GM12865 (cell line): Measurements from ENCODE around the gene MRPL39.

ENCODE experiments used
- DNase-seq: peaks from one replicate; pipeline ENCODE4 v3.0.0; 2010; ENCODE audit warnings: low read depth
- H3K4me3 ChIP-seq: 2 replicates; pipeline ENCODE4 v1.5.1; 2011; ENCODE audit warnings: mild to moderate bottlenecking, low read depth, low read length, control low read depth
- TF ChIP-seq, protein P1 (sequence below): IDR thresholded peaks from 2 replicates; pipeline ENCODE4 v1.5.1; 2011; ENCODE audit warnings: low read length, control low read depth, low read depth, inconsistent platforms; ENCODE audit not compliant: insufficient read depth; ENCODE audit errors: missing control alignments

The MRPL39 gene

DNA sequence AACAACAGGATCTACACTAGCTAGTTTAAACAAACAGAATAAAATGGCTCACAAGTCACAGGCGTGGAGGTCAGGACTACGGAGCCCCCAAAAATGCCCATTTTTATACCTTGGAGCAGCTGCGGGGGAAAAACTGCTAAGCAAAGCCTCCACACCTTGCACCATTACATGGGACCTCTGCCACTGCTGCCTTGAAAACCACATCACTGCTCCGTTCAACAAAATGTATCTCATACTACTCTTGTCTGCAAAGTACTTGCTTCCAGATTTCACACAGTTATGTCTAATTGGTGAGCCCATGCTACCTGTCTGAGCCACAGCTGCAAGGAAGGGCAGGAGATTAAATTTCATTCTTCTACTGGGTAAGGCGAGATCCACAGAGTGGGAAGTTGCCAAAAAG is 24.4 kb downstream of the MRPL39 start:
- H3K4me3 ChIP-seq: no peak overlapping the region
- TF ChIP-seq, protein P1, sequence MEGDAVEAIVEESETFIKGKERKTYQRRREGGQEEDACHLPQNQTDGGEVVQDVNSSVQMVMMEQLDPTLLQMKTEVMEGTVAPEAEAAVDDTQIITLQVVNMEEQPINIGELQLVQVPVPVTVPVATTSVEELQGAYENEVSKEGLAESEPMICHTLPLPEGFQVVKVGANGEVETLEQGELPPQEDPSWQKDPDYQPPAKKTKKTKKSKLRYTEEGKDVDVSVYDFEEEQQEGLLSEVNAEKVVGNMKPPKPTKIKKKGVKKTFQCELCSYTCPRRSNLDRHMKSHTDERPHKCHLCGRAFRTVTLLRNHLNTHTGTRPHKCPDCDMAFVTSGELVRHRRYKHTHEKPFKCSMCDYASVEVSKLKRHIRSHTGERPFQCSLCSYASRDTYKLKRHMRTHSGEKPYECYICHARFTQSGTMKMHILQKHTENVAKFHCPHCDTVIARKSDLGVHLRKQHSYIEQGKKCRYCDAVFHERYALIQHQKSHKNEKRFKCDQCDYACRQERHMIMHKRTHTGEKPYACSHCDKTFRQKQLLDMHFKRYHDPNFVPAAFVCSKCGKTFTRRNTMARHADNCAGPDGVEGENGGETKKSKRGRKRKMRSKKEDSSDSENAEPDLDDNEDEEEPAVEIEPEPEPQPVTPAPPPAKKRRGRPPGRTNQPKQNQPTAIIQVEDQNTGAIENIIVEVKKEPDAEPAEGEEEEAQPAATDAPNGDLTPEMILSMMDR: no peak
- DNase-seq: peak; percentile 35

DNA sequence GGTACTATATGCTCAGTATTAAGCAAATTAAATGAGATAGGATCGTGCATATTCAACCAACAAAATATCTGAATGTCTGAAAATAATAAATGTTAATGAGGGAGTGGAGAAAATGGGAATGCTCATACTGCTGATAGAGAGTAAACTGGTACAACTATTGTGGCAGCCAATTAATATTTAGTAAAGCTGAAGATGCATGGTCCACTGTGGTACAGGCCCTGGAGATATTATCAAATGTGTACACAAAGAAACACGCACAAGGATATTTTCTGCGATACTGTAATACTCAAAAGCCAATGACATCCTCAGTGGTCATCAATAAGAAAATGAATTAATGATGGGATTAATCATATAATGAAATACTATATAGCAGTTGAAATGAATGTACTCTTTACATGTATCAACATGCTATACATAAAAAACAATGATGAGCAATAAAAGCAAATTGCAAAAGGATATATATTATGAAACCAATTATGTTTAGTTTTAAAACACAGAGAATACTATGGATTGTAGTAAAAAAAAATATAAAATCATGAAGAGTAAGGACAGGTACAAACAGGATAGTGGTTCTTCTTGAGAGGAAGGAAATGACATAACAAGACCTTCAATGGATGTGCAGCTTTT is 25.0 kb downstream of the MRPL39 start:
- DNase-seq: peak; percentile 18
- TF ChIP-seq, protein P1: no peak
- H3K4me3 ChIP-seq: no peak overlapping the region

GRCh38 chr21:25581582-25581981 is 25.7 kb downstream of the MRPL39 start:
- no peak overlapping the region for H3K4me3 ChIP-seq
- DNase-seq: peak; percentile 27
- TF ChIP-seq, protein P1: no peak

DNA sequence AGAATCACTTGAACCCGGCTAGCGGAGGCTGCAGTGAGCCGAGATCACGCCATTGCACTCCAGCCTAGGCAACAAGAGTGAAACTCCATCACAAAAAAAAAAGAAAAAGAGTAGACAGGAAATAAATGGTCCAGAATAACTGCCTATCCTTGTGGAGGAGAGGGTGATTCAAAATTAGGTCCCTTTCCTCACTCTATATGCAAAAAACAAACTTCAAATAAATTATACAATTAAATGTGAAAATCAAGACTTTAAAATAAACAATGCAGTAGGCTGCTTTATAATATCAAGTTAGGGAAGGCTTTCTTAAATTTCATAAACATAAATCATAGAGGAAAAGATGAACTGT is 26.4 kb downstream of the MRPL39 start:
- no peak overlapping the region for H3K4me3 ChIP-seq
- peak; percentile 25 for DNase-seq

GRCh38 chr21:25579226-25580013 is 27.9 kb downstream of the MRPL39 start:
- TF ChIP-seq, protein P1: no peak
- DNase-seq: peak; percentile 43
- H3K4me3 ChIP-seq: no peak overlapping the region

More for the DNA sequence above, 26.4 kb downstream of the MRPL39 start:
- TF ChIP-seq, protein P1: no peak

DNA sequence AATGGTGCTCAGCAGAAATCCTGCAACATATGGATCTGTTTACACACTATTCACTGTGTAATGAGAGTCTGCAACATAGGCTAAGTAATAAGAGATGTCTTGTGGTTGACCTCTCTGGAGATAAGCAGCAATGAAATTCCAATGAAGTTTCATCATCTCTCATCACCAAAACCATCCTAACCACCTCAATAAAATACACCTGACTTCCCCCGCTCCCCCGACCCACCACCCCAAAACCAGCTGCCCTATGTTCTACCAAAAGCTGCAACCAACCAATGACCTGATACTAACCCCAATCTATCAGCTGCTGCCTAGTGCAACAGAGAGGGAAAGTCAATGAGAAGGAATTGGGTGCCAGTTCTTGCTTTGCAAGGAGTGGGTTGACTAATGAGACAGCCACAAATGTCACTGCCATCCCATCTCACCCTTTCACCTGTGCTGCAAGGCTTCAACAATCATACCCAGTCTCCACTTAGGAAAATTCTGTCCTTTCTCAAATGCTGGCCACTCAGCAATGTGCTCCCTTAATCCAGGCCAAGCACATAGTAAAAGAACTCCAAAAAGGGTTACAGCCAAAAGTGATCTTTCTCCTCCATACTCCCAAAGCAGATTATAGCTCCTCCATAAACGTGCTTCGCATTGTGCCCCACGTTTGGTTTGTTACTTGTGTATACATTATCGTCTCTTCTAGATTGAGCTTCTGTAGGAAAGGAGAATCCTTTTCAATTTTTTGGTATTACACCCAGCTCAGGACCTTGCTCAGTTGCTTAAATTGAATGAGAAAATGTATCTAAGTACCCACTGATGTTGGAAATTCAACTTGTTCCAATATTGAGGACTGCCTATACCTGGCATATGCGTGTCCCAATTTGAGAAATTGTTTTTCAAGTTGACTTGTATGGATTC is 29.0 kb downstream of the MRPL39 start:
- no peak overlapping the region for H3K4me3 ChIP-seq
- TF ChIP-seq, protein P1: no peak
- DNase-seq: peak; percentile 89
